Suprapubic skin (tissue), 4 donors: Measurements from ENCODE around the gene CSMD2. TPM values are rescaled to one million over a fixed set of nuclear protein-coding genes. Genes with fewer than 3 reads are reported as not detected.

Experiments
- DNase-seq, 2 donors: peaks; one replicate each; pipeline ENCODE4 v3.0.0-alpha.2; 2019; ENCODE audit warnings: low spot score in 2 of 2
- H3K27ac ChIP-seq: fragments of 200-600 bp; sonication (generic); one replicate; pipeline ENCODE4 v1.5.1; 2019
- H3K27me3 ChIP-seq: fragments of 200-600 bp; sonication (generic); one replicate; pipeline ENCODE4 v1.5.1; 2019
- H3K36me3 ChIP-seq: fragments of 200-600 bp; sonication (generic); one replicate; pipeline ENCODE4 v1.5.1; 2019
- H3K4me1 ChIP-seq: fragments of 200-600 bp; sonication (generic); one replicate; pipeline ENCODE4 v1.5.1; 2019
- H3K4me3 ChIP-seq: fragments of 200-600 bp; sonication (generic); one replicate; pipeline ENCODE4 v1.5.1; 2019; ENCODE audit warnings: mild to moderate bottlenecking
- H3K9me3 ChIP-seq: fragments of 200-600 bp; sonication (generic); one replicate; pipeline ENCODE4 v1.5.1; 2019
- CTCF ChIP-seq, 2 donors: fragments of 200-600 bp in 1 of 2; fragments of 450-650 bp in 1 of 2; sonication (generic) in 1 of 2; IDR thresholded peaks; one replicate each; pipeline ENCODE4 v1.5.1; 2016 to 2019; ENCODE audit warnings: antibody characterized with exemption in 2 of 2, mild to moderate bottlenecking in 1 of 2, moderate library complexity in 1 of 2
- EP300 ChIP-seq: sonication (generic); formaldehyde crosslinking; IDR thresholded peaks from one replicate; pipeline ENCODE4 v1.6.1; 2017; ENCODE audit warnings: antibody characterized with exemption
- POLR2A ChIP-seq, 2 donors: fragments of 450-650 bp; IDR thresholded peaks; one replicate each; pipeline ENCODE4 v1.6.1; 2017; ENCODE audit warnings: antibody characterized with exemption in 2 of 2, mild to moderate bottlenecking in 2 of 2, moderate library complexity in 2 of 2
- POLR2AphosphoS5 ChIP-seq, 3 donors: sonication (generic); formaldehyde crosslinking; IDR thresholded peaks; one replicate each; pipeline ENCODE4 v1.6.1; 2017; ENCODE audit warnings: antibody characterized with exemption in 3 of 3
- WGBS: methylation state at CpG from one replicate; pipeline ENCODE4 v1.1.5; 2018; 5-methylcytosine and 5-hydroxymethylcytosine counted together
- total RNA-seq, 4 donors: library from RNA; depleted of rRNA; stranded (reverse); fragments of >200 nt; gene quantifications; one replicate each; pipeline ENCODE4 v1.1.0, GENCODE V29; 2016

CSMD2 gene
- total RNA-seq, 4 donors from 2014 or later, result 0.08 to 0.55 (median 0.13) TPM

GRCh38 chr1:33844166-33844565, 320.9 kb downstream of the CSMD2 start:
- no peak overlapping the region for H3K4me3 ChIP-seq
- TF ChIP-seq CTCF (IDR thresholded peaks at IDR 0.05), result no peak
- TF ChIP-seq POLR2AphosphoS5 (IDR thresholded peaks at IDR 0.05), result no peak
- TF ChIP-seq EP300, result no peak
- TF ChIP-seq POLR2A (IDR thresholded peaks at IDR 0.05), result no peak
- DNase-seq, result peak in 1 of 2 donors; percentile 37
- H3K27ac ChIP-seq, result no peak overlapping the region
- H3K4me1 ChIP-seq, result no peaks in the 10 kb centered on the region
- no peaks in the 10 kb centered on the region for H3K9me3 ChIP-seq
- H3K36me3 ChIP-seq, result no peaks in the 10 kb centered on the region
- H3K27me3 ChIP-seq, result no peaks in the 10 kb centered on the region
- 91% methylated on average over 4 of the region's 5 CpGs for WGBS

- no peak for DNase-seq
- 92% methylated on average over 5 of the region's 5 CpGs for WGBS
- H3K9me3 ChIP-seq, result no peaks in the 10 kb centered on the region
- no peaks in the 10 kb centered on the region for H3K36me3 ChIP-seq
- no peak for TF ChIP-seq EP300
- no peak for TF ChIP-seq CTCF (IDR thresholded peaks at IDR 0.05)
- no peak for TF ChIP-seq POLR2A (IDR thresholded peaks at IDR 0.05)
- no peak for TF ChIP-seq POLR2AphosphoS5 (IDR thresholded peaks at IDR 0.05)
- H3K27me3 ChIP-seq, result no peaks in the 10 kb centered on the region
- H3K4me3 ChIP-seq, result no peak overlapping the region
- no peak overlapping the region for H3K27ac ChIP-seq
- no peaks in the 10 kb centered on the region for H3K4me1 ChIP-seq
These were observed 322.7 kb downstream of the CSMD2 start for GRCh38 chr1:33842348-33842747.

GRCh38 chr1:33841494-33841893, 323.5 kb downstream of the CSMD2 start:
- no peaks in the 10 kb centered on the region for H3K4me1 ChIP-seq
- DNase-seq, result no peak
- H3K27ac ChIP-seq, result no peak overlapping the region
- no peaks in the 10 kb centered on the region for H3K27me3 ChIP-seq
- 40% methylated on average over 1 of the region's 1 CpG for WGBS
- TF ChIP-seq POLR2AphosphoS5 (IDR thresholded peaks at IDR 0.05) (no peak), POLR2A (IDR thresholded peaks at IDR 0.05) (no peak), EP300 (no peak), CTCF (IDR thresholded peaks at IDR 0.05) (no peak)
- no peaks in the 10 kb centered on the region for H3K9me3 ChIP-seq
- no peak overlapping the region for H3K4me3 ChIP-seq
- no peaks in the 10 kb centered on the region for H3K36me3 ChIP-seq

GRCh38 chr1:33837635-33838034, 327.4 kb downstream of the CSMD2 start:
- TF ChIP-seq POLR2AphosphoS5 (IDR thresholded peaks at IDR 0.05) (no peak), POLR2A (IDR thresholded peaks at IDR 0.05) (no peak), CTCF (IDR thresholded peaks at IDR 0.05) (no peak), EP300 (no peak)
- Histone ChIP-seq H3K36me3 (no peaks in the 10 kb centered on the region), H3K27ac (no peak overlapping the region), H3K9me3 (no peaks in the 10 kb centered on the region), H3K4me3 (no peak overlapping the region), H3K4me1 (no peaks in the 10 kb centered on the region), H3K27me3 (no peaks in the 10 kb centered on the region)
- no peak for DNase-seq
- 96% methylated on average over 3 of the region's 3 CpGs for WGBS

GRCh38 chr1:33836911-33837310, 328.1 kb downstream of the CSMD2 start:
- TF ChIP-seq POLR2A (IDR thresholded peaks at IDR 0.05) (no peak), POLR2AphosphoS5 (IDR thresholded peaks at IDR 0.05) (no peak), EP300 (no peak), CTCF (IDR thresholded peaks at IDR 0.05) (no peak)
- Histone ChIP-seq H3K4me3 (no peak overlapping the region), H3K27me3 (no peaks in the 10 kb centered on the region), H3K4me1 (no peaks in the 10 kb centered on the region), H3K36me3 (no peaks in the 10 kb centered on the region), H3K27ac (no peak overlapping the region), H3K9me3 (no peaks in the 10 kb centered on the region)
- 98% methylated on average over 4 of the region's 4 CpGs for WGBS
- no peak for DNase-seq
